HEK293 (cell line): ENCODE data around the gene MAPK8IP3.

Experiments used
- CTCF ChIA-PET: fragments of 350-600 bp; formaldehyde crosslinking; extraction: SDS; loops from one replicate; lab custom pipeline; 2021; ENCODE audit warnings: antibody characterized with exemption; lab: Yijun Ruan, JAX
- POLR2A ChIA-PET: fragments of 300-600 bp; formaldehyde crosslinking; extraction: SDS; loops from one replicate; lab custom pipeline; 2020; ENCODE audit warnings: antibody characterized with exemption, inconsistent platforms; lab: Yijun Ruan, JAX
- H3K27ac ChIP-seq: fragments of 200-500 bp; sonication (Bioruptor generic); 2 replicates; pipeline ENCODE4 v1.5.1; 2014; ENCODE audit warnings: low read depth, low read length, control low read depth, inconsistent platforms; ENCODE audit errors: extremely low read depth
- H3K36me3 ChIP-seq, 2 experiments: fragments of 200-500 bp in 1 of 2; sonication (Bioruptor generic) in 1 of 2; 1 replicate in 1 of 2; 2 replicates in 1 of 2; pipeline ENCODE4 v1.5.1; 2014 to 2017; ENCODE audit warnings: inconsistent platforms in 2 of 2, low read length in 2 of 2; ENCODE audit not compliant: control insufficient read depth in 2 of 2, insufficient read depth in 1 of 2
- H3K4me1 ChIP-seq: fragments of 200-500 bp; sonication (Bioruptor generic); 2 replicates; pipeline ENCODE4 v1.5.1; 2014; ENCODE audit warnings: mild to moderate bottlenecking, low read length, inconsistent platforms; ENCODE audit not compliant: control insufficient read depth, insufficient read depth
- H3K4me3 ChIP-seq: 2 replicates; pipeline ENCODE4 v1.5.1; 2011; ENCODE audit warnings: low read depth, mild to moderate bottlenecking, control low read depth, low read length, moderate library complexity
- H3K9me3 ChIP-seq: fragments of 200-500 bp; sonication (Bioruptor generic); 2 replicates; pipeline ENCODE4 v1.5.1; 2014; ENCODE audit warnings: low read depth, low read length, inconsistent platforms; ENCODE audit not compliant: control insufficient read depth, insufficient read depth
- GLIS2 ChIP-seq: fragments of 450-650 bp; formaldehyde crosslinking; IDR thresholded peaks from 2 replicates; pipeline ENCODE4 v1.5.1; 2016; ENCODE audit warnings: missing biosample characterization, missing genetic modification characterization
- IKZF3 ChIP-seq: fragments of 450-650 bp; IDR thresholded peaks from 2 replicates; pipeline ENCODE4 v1.5.0; 2018; ENCODE audit warnings: missing biosample characterization, mild to moderate bottlenecking, missing genetic modification characterization, moderate library complexity
- OVOL3 ChIP-seq: fragments of 450-650 bp; formaldehyde crosslinking; IDR thresholded peaks from 2 replicates; pipeline ENCODE4 v1.5.1; 2016; ENCODE audit warnings: missing biosample characterization, missing genetic modification characterization
- PRDM1 ChIP-seq: fragments of 450-650 bp; formaldehyde crosslinking; IDR thresholded peaks from 2 replicates; pipeline ENCODE4; 2016; ENCODE audit warnings: missing biosample characterization, missing genetic modification characterization
- SCRT1 ChIP-seq: fragments of 450-650 bp; formaldehyde crosslinking; IDR thresholded peaks from 2 replicates; pipeline ENCODE4 v1.5.1; 2016; ENCODE audit warnings: missing biosample characterization, missing genetic modification characterization, borderline replicate concordance
- SCRT2 ChIP-seq: fragments of 450-650 bp; formaldehyde crosslinking; IDR thresholded peaks from 2 replicates; pipeline ENCODE4 v1.5.1; 2016; ENCODE audit warnings: missing biosample characterization, missing genetic modification characterization
- ZNF146 ChIP-seq: fragments of 450-650 bp; formaldehyde crosslinking; IDR thresholded peaks from 2 replicates; pipeline ENCODE4 v1.5.1; 2016; ENCODE audit warnings: missing biosample characterization, missing genetic modification characterization
- ZNF184 ChIP-seq: fragments of 450-650 bp; IDR thresholded peaks from 2 replicates; pipeline ENCODE4 v1.5.1; 2018; ENCODE audit warnings: missing biosample characterization, mild to moderate bottlenecking, missing genetic modification characterization
- ZNF311 ChIP-seq: fragments of 450-650 bp; formaldehyde crosslinking; IDR thresholded peaks from 2 replicates; pipeline ENCODE4 v1.5.1; 2017; ENCODE audit warnings: missing biosample characterization, missing genetic modification characterization, borderline replicate concordance
- ZNF324 ChIP-seq: fragments of 450-650 bp; formaldehyde crosslinking; IDR thresholded peaks from 2 replicates; pipeline ENCODE4 v1.5.1; 2016; ENCODE audit warnings: missing biosample characterization, missing genetic modification characterization
- ZNF433 ChIP-seq: fragments of 450-650 bp; formaldehyde crosslinking; IDR thresholded peaks from 2 replicates; pipeline ENCODE4 v1.5.1; 2016; ENCODE audit warnings: missing biosample characterization, missing genetic modification characterization, low read depth
- ZNF571 ChIP-seq: fragments of 450-650 bp; formaldehyde crosslinking; IDR thresholded peaks from 2 replicates; pipeline ENCODE4 v1.5.0; 2017; ENCODE audit warnings: missing biosample characterization, missing genetic modification characterization
- ZNF658 ChIP-seq: fragments of 450-650 bp; formaldehyde crosslinking; IDR thresholded peaks from 2 replicates; pipeline ENCODE4; 2016; ENCODE audit warnings: missing biosample characterization, missing genetic modification characterization
- ZNF660 ChIP-seq: fragments of 450-650 bp; IDR thresholded peaks from 2 replicates; pipeline ENCODE4 v1.5.1; 2018; ENCODE audit warnings: missing biosample characterization, mild to moderate bottlenecking, missing genetic modification characterization
- ZNF664 ChIP-seq: fragments of 450-650 bp; formaldehyde crosslinking; IDR thresholded peaks from 2 replicates; pipeline ENCODE4 v1.5.1; 2016; ENCODE audit warnings: missing biosample characterization, missing genetic modification characterization
- ZNF677 ChIP-seq: fragments of 450-650 bp; IDR thresholded peaks from 2 replicates; pipeline ENCODE4 v1.5.0; 2018; ENCODE audit warnings: missing biosample characterization, mild to moderate bottlenecking, missing genetic modification characterization, moderate library complexity
- TF ChIP-seq, protein P1 (sequence below): fragments of 450-650 bp; formaldehyde crosslinking; IDR thresholded peaks from 2 replicates; pipeline ENCODE4 v1.5.1; 2016; ENCODE audit warnings: missing biosample characterization, missing genetic modification characterization
- TF ChIP-seq, protein P2 (sequence below): fragments of 450-650 bp; formaldehyde crosslinking; IDR thresholded peaks from 2 replicates; pipeline ENCODE4 v1.5.1; 2016; ENCODE audit warnings: missing biosample characterization, missing genetic modification characterization
- TF ChIP-seq, protein P3 (sequence below): fragments of 450-650 bp; formaldehyde crosslinking; IDR thresholded peaks from 2 replicates; pipeline ENCODE4 v1.5.1; 2017; ENCODE audit warnings: missing biosample characterization, missing genetic modification characterization
- TF ChIP-seq, protein P4 (sequence below): fragments of 450-650 bp; formaldehyde crosslinking; IDR thresholded peaks from 2 replicates; pipeline ENCODE4 v1.5.0; 2017; ENCODE audit warnings: missing biosample characterization, missing genetic modification characterization, borderline replicate concordance
- TF ChIP-seq, protein P5 (sequence below): fragments of 450-650 bp; formaldehyde crosslinking; IDR thresholded peaks from 2 replicates; pipeline ENCODE4 v1.5.1; 2017; ENCODE audit warnings: missing biosample characterization, mild to moderate bottlenecking, missing genetic modification characterization, moderate library complexity
- TF ChIP-seq, protein P6 (sequence below): fragments of 450-650 bp; formaldehyde crosslinking; IDR thresholded peaks from 2 replicates; pipeline ENCODE4 v1.5.1; 2016; ENCODE audit warnings: missing biosample characterization, missing genetic modification characterization

MAPK8IP3 gene

DNA sequence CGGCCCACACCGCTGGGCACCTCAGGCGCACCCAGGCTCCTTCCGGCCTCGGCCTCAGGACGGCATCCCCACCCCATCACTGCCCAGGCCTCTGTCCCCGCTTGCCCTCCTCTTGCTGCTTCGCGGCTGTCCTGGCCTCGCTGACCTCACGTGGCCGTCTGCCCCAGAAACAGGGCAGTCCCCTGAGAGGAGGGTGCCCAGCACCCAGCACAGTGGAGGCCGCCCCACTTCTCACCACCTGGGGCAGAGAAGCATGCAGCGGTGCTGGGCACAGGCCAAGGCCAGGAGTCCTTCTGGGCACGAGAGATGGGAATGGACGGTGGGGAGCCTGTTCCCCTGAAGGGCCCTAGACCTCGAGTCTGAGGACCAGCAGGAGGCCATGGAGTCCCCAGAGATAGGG is 111.7 kb downstream of the MAPK8IP3 start:
- POLR2A ChIA-PET, result no interaction called here
- Histone ChIP-seq H3K9me3 (no peaks in the 10 kb centered on the region), H3K36me3 (peaks cover 0 to 74% of the 10 kb centered on the region in 2 experiments; a peak in 2 of 3 replicates), H3K4me3 (no peak overlapping the region), H3K4me1 (no peaks in the 10 kb centered on the region)
- CTCF ChIA-PET, result no interaction called here
- TF ChIP-seq, protein P1, sequence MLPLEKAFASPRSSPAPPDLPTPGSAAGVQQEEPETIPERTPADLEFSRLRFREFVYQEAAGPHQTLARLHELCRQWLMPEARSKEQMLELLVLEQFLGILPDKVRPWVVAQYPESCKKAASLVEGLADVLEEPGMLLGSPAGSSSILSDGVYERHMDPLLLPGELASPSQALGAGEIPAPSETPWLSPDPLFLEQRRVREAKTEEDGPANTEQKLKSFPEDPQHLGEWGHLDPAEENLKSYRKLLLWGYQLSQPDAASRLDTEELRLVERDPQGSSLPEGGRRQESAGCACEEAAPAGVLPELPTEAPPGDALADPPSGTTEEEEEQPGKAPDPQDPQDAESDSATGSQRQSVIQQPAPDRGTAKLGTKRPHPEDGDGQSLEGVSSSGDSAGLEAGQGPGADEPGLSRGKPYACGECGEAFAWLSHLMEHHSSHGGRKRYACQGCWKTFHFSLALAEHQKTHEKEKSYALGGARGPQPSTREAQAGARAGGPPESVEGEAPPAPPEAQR, result no peak
- no peak for TF ChIP-seq ZNF324
- no peak for TF ChIP-seq ZNF311
- no peak for TF ChIP-seq ZNF146 (tag by site-specific recombination)
- no peak for TF ChIP-seq OVOL3 (tag by site-specific recombination)
- TF ChIP-seq ZNF664 (tag by site-specific recombination), result no peak
- no peak for TF ChIP-seq ZNF571 (tag by site-specific recombination)
- TF ChIP-seq ZNF433 (tag by site-specific recombination), result no peak
- no peak for TF ChIP-seq PRDM1 (tag by site-specific recombination)
- TF ChIP-seq, all 188 proteins: peak for 0
- H3K27ac ChIP-seq, result no peak overlapping the region

DNA sequence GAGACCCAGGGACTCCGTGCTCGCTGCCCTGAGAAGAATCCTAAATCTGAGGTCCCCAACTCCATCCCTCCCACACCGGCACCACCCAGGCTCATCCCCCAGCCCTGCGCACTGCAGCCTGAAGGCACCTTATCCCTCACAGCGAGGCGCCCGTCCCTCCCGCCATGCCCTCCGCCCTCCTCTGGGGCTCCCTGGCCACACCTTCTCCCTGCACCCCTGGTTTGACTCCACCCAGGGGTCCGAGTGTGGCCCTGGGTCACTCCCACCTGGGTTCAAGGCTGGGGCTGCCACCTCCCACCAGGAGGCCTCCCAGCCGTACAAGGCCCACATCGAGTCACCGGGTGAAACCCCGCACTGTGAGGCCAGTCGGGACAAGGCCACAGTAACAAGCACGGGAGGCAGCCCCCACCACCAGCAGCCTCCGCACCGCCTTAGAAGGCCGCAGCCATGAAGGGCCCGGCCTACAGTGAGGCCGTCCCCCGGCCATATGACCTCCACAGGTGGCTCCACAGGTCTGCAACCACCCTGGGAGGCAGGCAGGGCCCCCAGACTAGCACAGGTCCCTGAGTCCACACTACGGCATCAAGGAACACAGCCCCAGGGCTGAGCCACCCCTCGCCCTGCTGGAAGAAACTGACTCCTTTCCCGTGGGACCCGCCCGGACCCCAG is 112.3 kb downstream of the MAPK8IP3 start:
- ChIA-PET CTCF (no interaction called here), POLR2A (no interaction called here)
- Histone ChIP-seq H3K4me1 (no peaks in the 10 kb centered on the region), H3K36me3 (peaks cover 0 to 73% of the 10 kb centered on the region in 2 experiments; a peak in 2 of 3 replicates), H3K9me3 (no peaks in the 10 kb centered on the region), H3K4me3 (no peak overlapping the region), H3K27ac (no peak overlapping the region)
- TF ChIP-seq, protein P2, sequence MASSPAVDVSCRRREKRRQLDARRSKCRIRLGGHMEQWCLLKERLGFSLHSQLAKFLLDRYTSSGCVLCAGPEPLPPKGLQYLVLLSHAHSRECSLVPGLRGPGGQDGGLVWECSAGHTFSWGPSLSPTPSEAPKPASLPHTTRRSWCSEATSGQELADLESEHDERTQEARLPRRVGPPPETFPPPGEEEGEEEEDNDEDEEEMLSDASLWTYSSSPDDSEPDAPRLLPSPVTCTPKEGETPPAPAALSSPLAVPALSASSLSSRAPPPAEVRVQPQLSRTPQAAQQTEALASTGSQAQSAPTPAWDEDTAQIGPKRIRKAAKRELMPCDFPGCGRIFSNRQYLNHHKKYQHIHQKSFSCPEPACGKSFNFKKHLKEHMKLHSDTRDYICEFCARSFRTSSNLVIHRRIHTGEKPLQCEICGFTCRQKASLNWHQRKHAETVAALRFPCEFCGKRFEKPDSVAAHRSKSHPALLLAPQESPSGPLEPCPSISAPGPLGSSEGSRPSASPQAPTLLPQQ (tag by site-specific recombination), result no peak
- TF ChIP-seq IKZF3 (no peak), SCRT1 (tag by site-specific recombination) (peak; percentile 80), GLIS2 (tag by site-specific recombination) (0 out of 2 replicates have a peak, but pooled peaks have one; percentile 24), ZNF184 (tag by site-specific recombination) (no peak), ZNF658 (no peak), SCRT2 (peak; percentile 86), ZNF660 (no peak), ZNF677 (tag by site-specific recombination) (no peak)
- TF ChIP-seq, protein P3, sequence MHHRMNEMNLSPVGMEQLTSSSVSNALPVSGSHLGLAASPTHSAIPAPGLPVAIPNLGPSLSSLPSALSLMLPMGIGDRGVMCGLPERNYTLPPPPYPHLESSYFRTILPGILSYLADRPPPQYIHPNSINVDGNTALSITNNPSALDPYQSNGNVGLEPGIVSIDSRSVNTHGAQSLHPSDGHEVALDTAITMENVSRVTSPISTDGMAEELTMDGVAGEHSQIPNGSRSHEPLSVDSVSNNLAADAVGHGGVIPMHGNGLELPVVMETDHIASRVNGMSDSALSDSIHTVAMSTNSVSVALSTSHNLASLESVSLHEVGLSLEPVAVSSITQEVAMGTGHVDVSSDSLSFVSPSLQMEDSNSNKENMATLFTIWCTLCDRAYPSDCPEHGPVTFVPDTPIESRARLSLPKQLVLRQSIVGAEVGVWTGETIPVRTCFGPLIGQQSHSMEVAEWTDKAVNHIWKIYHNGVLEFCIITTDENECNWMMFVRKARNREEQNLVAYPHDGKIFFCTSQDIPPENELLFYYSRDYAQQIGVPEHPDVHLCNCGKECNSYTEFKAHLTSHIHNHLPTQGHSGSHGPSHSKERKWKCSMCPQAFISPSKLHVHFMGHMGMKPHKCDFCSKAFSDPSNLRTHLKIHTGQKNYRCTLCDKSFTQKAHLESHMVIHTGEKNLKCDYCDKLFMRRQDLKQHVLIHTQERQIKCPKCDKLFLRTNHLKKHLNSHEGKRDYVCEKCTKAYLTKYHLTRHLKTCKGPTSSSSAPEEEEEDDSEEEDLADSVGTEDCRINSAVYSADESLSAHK, result no peak
- TF ChIP-seq, protein P4, sequence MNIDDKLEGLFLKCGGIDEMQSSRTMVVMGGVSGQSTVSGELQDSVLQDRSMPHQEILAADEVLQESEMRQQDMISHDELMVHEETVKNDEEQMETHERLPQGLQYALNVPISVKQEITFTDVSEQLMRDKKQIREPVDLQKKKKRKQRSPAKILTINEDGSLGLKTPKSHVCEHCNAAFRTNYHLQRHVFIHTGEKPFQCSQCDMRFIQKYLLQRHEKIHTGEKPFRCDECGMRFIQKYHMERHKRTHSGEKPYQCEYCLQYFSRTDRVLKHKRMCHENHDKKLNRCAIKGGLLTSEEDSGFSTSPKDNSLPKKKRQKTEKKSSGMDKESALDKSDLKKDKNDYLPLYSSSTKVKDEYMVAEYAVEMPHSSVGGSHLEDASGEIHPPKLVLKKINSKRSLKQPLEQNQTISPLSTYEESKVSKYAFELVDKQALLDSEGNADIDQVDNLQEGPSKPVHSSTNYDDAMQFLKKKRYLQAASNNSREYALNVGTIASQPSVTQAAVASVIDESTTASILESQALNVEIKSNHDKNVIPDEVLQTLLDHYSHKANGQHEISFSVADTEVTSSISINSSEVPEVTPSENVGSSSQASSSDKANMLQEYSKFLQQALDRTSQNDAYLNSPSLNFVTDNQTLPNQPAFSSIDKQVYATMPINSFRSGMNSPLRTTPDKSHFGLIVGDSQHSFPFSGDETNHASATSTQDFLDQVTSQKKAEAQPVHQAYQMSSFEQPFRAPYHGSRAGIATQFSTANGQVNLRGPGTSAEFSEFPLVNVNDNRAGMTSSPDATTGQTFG (tag by site-specific recombination), result no peak
- TF ChIP-seq, protein P1, result no peak
- TF ChIP-seq, protein P5, sequence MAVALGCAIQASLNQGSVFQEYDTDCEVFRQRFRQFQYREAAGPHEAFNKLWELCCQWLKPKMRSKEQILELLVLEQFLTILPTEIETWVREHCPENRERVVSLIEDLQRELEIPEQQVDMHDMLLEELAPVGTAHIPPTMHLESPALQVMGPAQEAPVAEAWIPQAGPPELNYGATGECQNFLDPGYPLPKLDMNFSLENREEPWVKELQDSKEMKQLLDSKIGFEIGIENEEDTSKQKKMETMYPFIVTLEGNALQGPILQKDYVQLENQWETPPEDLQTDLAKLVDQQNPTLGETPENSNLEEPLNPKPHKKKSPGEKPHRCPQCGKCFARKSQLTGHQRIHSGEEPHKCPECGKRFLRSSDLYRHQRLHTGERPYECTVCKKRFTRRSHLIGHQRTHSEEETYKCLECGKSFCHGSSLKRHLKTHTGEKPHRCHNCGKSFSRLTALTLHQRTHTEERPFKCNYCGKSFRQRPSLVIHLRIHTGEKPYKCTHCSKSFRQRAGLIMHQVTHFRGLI, result no peak
- TF ChIP-seq, protein P6, sequence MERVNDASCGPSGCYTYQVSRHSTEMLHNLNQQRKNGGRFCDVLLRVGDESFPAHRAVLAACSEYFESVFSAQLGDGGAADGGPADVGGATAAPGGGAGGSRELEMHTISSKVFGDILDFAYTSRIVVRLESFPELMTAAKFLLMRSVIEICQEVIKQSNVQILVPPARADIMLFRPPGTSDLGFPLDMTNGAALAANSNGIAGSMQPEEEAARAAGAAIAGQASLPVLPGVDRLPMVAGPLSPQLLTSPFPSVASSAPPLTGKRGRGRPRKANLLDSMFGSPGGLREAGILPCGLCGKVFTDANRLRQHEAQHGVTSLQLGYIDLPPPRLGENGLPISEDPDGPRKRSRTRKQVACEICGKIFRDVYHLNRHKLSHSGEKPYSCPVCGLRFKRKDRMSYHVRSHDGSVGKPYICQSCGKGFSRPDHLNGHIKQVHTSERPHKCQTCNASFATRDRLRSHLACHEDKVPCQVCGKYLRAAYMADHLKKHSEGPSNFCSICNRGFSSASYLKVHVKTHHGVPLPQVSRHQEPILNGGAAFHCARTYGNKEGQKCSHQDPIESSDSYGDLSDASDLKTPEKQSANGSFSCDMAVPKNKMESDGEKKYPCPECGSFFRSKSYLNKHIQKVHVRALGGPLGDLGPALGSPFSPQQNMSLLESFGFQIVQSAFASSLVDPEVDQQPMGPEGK (tag by site-specific recombination), result no peak
